ENCODE results near the gene MAP1LC3C. TPM values are rescaled to one million over a fixed set of nuclear protein-coding genes. Genes with fewer than 3 reads are reported as not detected.
A peak's percentile ranks its signal among the peaks of the same experiment; 100 is the strongest.

MAP1LC3C gene
- under 1 TPM; 0.34 to 0.62 TPM for total RNA-seq
- long read RNA-seq: 0 reads

DNA sequence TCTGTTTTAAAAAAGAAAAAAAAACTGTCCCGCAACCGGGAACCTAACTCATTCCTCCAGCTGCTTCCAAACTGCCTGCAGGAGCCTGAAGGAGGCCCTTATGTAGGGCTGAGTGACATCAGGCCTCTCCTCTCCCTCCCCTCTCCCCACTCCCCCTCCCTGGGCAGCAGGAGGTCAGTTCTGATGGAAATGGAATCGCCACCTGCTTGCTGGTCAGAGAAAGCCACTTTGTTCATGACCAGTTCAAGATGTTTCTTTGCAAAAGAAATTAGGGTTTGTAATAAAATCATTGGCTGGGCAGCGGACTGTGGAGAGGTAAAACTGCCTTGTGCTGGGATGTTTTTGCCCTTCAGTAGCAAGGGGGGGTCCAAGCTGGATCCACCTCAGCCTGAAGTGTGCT lies at the start of gene MAP1LC3C:
Gene MAP1LC3C, minus strand, starts transcription at position 73 of the 400 bp plus-strand sequence. CDS start 90 bp downstream, outside the sequence.
- intact Hi-C loops (cut with DNase I): loop anchor here in 1 of 2 donors (5.0 to 10.0 kb wide), 2 partner anchors 104 to 387 kb away; no protein-coding TSS in a partner anchor
- ATAC-seq: peak in 1 of 2 donors; percentile 48

DNA sequence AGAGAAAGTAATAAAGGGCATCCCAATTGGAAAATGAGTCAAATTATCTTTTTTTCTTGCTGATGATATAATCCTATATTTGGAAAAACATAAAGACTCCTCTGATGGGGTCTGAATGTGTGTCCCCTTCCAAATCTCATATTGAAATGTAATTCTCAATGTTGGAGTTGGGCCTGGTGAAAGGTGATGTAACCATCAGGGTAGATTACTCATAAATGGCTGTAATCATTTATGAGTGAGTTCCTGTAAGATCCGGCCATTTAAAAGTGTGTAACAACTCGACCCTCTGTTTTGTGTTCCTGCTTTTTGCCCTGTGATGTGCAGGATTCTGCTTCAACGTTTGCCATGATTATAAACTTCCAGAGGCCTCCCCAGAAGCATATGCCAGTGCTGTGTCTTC lies 44.3 kb upstream of the MAP1LC3C start:
- no peak for ATAC-seq
- DNase-seq: no peak
- intact Hi-C loops (cut with DNase I): no loop called here

More for the DNA sequence above, at the start of gene MAP1LC3C:
- no peak for DNase-seq

DNA sequence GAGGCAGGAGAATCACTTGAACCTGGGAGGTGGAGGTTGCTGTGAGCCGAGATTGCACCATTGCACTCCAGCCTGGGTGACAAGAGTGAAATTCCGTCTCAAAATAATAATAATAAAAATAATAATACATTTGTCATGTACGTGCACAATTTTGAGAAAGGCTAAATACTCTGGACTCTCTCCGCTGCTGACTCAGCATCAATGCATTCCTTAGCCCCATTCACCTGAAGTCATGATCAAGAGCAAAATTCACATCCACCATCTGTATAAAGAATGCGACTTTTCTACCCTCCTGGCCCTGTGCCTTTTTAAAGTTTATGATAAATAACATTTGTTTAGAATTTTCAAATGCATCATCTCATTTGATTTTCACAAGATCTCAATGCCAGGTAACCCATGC lies 35.5 kb upstream of the MAP1LC3C start:
- no peak for ATAC-seq
- intact Hi-C loops (cut with DNase I): no loop called here
- DNase-seq: no peak

DNA sequence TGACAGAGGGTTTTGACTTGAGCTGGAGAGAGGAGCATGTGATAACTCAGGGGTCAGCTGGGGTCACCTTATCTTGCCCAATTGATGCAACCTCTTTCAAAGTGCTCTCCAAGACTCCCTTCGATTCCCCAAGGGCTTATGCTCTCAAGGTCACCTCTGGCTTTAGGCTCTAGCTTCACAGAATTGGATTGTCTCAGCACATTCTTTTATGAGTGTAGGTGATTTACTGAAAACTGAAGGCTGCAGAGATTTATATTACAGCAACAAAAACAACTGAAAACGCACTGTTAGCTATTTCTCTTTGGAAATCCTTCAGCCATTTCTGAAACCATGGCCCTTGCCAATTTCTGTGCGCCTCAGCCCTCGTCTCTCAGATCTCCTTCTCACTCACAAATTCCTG lies 34.5 kb upstream of the MAP1LC3C start:
- ATAC-seq: no peak
- no peak for DNase-seq
- intact Hi-C loops (cut with DNase I): no loop called here

DNA sequence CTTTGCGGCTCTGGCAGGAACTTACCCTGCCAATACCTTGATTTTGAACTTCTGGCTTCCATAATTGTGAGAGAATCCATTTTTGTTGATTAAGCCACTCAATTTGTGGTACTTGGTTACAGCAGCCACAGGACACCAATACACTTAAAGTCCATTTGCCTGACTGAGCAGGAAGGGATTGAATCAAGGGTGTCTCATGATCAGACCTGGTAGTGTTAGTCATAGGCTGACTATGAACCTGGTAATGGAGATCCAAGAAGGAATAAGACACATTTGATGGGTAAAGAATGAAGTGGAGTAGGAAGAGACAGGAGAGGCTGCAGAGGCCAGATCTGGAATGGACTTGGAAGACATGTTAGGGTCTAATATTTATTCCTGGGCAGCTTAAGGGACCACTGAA lies 31.2 kb upstream of the MAP1LC3C start:
- intact Hi-C loops (cut with DNase I): no loop called here
- DNase-seq: no peak
- ATAC-seq: no peak

DNA sequence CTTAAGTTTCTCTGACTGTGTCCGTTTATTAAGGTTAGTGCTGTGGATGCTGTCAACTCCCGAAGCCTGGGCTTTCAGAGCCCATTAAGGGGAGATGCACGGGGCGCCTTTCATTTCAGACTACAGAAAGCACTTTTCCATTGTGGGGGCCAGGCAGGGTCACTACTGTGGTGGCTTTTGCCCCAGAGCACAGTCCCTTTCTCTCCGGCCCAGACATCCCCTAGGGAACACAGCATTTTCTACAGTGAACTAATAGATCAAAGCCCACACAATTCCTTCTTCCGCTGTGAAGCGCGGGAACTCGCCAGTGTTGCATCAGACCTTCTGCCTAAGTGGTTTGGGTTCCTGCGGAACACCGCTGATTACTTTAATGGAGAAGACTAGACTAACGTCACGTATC lies 26.8 kb upstream of the MAP1LC3C start:
- ATAC-seq (no peak), DNase-seq (no peak)
- intact Hi-C loops (cut with DNase I): no loop called here

DNA sequence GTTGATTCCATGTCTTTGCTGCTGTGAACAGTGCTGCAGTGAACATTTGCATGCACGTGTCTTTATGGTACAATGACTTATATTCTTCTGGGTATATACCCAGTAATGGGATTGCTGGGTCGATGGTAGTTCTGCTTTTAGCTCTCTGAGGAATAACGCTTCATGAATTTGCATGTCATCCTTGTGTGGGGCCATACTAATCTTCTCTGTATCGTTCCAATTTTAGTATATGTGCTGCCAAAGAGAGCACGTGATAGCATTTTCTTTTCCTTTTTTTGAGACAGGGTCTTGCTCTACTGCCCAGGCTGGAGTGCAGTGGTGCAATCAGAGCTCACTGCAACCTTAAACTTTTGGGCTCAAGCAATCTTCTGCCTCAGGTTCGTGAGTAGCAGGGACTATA lies 24.9 kb upstream of the MAP1LC3C start:
- ATAC-seq: no peak
- no peak for DNase-seq
- intact Hi-C loops (cut with DNase I): no loop called here

DNA sequence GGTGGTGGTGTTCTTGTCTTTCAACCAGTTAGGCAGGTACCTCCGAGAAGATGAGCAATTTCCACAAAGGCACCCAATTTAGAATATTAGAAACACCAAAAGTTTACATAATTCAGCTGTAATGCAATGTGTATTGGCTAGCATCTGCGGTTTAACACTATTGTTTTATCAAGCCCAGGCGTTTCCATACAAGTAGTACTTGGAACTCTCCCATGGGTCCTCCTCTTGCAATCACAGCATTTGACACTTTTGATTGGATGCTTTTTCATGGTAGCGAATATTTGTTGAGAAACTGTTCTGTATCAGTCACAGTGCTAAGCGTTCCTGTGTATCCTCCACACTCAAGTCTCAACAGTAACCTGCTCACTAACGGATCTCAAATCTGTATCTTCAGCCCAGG lies 20.1 kb upstream of the MAP1LC3C start:
- ATAC-seq: no peak
- DNase-seq: no peak
- intact Hi-C loops (cut with DNase I): no loop called here

DNA sequence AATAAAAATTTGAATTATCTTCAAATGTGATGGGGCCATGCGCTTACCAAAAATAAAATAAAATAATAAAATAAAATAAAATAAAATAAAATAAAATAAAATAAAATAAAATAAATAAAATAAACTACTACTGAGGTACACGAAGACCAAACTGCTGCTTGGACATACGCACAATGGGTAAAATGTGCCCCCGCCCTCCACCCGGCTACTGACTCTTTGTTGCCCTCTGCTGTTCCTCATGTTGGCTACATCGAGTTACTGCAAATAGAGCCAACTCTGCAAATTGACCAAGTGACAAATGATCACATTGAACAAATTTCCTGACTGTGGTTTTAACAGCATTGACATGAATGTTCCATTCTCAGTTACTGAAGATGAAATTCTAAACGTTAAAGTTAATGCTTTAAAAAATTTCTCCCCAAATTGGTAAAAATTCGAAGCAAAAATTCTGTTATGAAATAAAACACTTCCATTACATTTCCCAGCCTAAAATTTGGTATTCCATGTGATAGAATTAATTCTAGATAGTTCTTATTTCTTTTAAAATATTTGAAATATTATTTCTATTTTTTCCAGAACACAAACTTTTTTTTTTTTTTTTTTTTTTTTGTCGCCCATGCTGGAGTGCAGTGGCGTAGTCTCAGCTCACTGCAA lies 18.8 kb upstream of the MAP1LC3C start:
- intact Hi-C loops (cut with DNase I): no loop called here
- ATAC-seq (peak; percentile 47 to 52), DNase-seq (peak; percentile 42)

DNA sequence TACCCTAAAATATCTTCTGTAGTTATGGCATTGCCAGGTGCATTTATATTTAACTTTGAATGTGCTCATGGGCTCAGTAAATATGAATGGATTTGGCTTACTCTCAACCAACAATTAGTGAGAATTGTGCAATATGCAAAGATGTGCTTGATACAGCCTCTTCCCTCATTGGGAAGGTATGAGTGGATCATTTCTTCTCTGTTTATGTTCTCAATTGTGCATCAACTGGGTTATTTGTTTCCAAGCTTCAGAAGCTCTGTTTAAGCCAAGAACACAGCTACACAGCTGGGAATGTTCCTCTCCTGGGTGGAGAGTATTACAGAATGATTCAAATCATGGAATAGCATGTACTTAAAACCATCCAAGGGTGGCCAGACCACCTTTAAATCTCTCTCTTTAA lies 17.6 kb upstream of the MAP1LC3C start:
- ATAC-seq: no peak
- DNase-seq: no peak
- intact Hi-C loops (cut with DNase I): no loop called here

DNA sequence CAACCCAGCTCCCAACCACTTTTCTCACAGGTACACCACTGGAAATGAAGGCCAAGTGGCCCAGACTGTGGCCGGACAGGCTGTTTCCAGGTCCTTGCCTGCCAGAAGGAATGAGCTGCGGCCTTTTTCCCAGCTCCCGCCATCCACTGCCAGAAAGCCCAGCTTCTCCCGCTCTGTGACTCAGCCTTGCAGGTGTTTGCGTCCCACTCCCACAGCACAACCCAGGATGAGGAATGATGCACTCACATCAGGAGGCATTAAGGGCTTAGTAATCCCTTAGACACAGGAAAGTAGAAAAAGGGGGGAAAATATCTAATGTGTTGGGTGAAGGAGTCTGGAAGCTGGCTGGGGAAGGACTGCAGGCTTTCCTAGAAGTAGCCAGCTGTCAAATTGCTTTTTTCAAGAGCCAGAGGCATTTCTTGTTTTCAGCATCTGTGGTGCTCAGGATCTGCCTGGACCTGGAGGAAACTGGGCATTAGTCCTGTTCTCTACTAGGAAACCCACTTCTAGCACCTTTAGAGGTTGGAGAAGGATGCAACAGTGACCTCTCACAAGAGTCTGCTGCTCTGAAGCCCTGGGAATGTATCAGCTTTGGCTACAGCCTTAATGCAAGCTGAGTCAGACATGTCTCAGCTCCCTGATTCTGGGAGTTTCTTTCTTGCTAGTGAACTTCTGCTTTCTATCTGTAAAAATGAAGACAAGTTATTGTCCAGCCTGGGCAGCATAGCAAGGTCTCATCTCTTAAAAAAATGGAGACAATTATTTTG lies 13.2 kb upstream of the MAP1LC3C start:
- DNase-seq (no peak), ATAC-seq (peak in 1 of 2 donors; percentile 86)
- intact Hi-C loops (cut with DNase I): no loop called here

DNA sequence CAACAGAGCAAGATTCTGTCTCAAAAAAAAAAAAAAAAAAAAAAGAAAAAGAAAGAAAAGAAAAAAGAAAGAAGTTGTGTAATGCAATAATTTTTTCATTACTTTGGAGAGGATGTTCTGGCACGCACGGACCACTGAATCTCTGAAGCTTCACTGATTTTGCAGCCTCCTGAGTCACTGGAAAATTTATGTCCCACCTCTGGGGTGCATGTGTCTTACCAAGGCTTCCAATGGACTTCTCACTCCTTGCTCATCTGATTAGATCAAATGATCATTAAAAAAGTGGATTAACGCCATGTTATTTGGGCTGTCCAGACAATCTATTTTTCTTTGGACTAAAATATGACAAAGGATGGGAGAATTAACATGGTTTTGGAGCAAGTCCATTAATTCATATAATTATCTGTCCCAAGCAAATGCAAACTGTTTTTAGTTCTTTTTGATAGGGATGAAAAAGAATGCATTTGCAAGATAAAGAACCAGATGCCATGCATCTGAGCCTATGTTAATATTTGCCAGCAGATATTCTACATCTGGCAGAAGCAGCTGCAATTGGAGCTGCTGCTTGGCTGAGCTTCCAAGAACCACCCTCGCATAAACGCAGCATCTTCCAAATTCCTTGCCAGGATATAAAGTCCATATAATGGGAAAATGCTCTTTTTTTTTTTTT lies 10.1 kb upstream of the MAP1LC3C start:
- intact Hi-C loops (cut with DNase I): no loop called here
- DNase-seq: no peak
- no peak for ATAC-seq

DNA sequence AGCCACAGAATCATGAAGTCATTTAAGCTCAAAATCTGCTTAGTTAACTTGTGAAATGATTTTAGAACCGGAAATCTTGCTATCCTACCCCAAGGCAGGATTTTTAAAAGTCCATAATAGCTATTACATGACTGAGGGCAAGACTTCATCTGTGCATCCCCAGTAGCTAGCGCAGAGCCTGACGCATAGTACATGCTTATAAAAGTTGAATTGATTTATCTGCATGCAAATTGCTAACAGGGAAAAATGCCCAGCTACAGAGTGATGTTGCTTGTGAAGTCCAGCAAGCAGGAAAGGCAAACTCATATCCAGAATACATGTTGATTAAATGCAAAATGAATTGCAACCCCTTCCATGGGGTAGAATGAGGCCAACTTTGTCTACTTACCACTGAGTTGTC lies 8.1 kb upstream of the MAP1LC3C start:
- intact Hi-C loops (cut with DNase I): no loop called here
- ATAC-seq: no peak
- DNase-seq: no peak

DNA sequence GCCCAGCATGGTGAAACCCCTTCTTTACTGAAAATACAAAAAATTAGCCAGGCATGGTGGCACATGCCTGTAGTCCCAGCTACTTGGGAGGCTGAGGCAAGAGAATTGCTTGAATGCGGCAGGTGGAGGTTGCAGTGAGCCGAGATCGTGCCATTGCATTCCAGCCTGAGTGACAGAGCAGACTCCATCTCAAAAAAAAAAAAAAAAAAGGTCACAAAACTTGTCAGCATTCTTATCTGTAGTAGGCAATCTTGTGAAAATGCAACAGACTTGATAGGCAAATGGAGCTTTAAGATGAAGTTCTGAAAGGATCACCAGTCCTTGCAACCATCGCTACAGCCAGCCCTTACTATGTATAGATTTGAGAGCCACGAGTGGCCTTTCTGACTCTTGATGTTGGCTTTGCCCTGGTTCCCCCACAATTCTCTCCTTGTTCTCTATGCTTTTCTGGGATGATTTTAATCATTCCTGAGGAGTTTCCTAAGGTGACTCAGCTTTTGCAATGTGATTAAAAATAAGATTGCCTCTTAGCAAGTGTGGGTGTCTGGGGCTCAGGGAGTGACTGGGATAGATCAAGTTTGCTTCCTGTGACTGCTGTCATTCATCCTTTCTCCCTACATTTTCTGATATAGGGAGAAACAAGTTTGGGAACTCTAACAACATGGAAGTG lies 7.1 kb upstream of the MAP1LC3C start:
- DNase-seq: no peak
- no peak for ATAC-seq
- intact Hi-C loops (cut with DNase I): no loop called here

DNA sequence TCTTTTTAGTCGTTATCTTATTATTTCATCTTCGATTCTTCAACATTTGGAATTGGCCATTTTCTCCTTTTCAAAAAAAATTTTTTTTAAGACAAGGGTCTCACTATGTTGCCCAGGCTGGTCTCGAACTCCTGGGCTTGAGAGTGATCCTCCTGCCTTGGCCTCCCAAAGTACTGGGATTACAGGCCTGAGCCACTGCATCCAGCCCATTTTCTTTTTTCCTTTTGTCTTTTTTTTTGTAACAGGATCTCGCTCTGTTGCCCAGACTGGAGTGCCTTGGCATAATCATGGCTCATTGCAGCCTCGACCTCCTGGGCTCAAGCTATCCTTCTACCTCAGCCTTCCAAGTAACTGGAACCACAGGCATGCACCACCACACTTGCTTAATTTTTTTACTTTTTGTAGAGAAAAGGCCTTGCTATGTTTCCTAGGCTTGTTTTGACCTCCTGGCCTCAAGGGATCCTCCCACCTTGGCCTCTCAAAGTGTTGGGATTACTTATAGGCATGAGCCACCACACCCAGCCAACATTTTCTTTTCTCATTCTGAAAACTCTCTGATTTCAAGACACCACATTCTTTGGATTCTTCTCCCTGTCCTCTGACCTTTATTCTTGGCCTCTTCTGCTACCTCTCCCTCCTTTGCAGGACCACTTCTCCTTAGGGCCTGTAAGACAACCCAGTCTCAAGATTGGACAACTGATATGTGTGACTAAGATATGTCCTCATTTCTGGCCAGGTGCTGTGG lies 6.0 kb upstream of the MAP1LC3C start:
- ATAC-seq (no peak), DNase-seq (no peak)
- intact Hi-C loops (cut with DNase I): no loop called here

DNA sequence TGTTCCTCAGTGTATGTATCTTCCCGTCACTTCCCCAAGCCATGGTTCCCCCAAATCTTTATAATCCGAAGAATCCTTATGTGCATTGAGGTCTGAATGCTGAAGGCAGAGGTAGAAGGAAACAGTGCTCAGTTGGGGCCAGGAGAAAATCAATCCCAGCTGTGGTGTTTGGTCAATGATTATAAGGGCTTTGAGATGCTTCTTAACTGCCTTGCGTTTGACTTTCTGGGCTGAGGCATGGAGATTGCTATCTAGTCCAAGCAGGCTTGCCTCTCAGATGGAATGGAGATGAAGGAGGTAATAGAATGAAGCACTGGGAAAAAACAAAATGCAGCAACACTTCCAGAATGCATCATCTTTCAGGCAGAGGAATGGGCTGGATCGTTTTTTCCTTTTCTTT lies 3.6 kb upstream of the MAP1LC3C start:
- DNase-seq (no peak), ATAC-seq (no peak)
- intact Hi-C loops (cut with DNase I): no loop called here

DNA sequence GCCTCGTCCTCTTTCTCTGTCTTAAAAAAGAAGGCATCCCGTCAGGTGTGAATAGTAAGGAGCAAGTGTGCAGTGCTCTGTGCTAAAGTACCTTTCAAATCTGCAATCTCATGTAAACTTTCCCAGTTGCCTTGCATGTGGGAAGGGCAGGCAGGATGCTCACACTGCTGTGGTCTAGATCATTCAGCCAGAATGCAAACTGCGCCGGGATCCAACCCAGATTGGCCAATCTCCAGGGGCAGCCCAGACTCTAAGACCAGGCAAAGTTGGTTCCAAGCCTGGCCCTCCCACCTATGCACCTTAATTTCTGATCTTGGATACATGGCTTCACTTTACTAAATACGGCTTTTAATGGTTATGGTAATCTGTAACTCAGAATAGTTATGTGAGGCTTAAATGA lies 3.2 kb upstream of the MAP1LC3C start:
- intact Hi-C loops (cut with DNase I): no loop called here
- DNase-seq (no peak), ATAC-seq (no peak)

DNA sequence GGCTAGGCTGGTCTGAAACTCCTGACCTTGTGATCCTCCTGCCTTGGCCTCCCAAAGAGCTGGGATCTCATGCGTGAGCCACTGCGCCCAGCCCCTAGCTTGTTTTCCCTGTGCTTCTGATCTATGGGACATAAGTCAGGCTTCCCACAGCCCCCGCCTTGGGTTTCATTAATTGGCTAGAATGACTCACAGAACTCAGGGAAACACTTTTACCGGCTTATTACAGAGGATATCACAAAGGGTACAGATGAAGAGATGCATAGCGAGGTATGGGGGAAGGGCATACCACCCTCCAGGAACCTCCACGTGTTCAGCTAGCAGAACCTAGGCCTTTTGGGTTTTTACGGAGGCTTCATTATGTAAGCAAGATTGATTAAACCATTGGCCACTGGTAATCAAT lies 1.5 kb upstream of the MAP1LC3C start:
- intact Hi-C loops (cut with DNase I): no loop called here
- no peak for DNase-seq
- no peak for ATAC-seq

DNA sequence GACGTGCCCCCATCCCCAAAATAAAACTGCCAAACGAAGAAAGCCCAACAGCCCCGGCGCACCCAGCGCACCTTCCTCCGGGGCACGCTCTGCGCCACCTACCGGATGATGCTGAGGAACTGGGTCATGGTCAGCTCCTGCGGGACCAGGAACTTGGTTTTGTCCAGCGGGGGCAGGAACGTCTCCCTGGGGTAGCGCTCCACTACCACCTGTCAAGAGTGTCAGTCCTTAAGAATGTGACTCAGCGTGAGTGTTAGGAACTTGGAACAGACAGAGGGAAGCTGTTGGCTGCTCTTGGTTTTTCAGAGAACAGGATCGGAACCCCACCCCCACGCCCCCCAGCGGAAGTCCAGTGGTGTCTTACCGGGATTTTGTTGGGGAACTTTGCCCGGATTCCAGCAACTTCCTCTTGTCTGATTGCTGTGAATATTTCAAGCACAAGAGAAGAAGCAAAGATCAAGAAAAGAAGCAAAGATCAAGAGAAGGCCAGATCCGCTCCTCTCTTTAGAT lies 431 bp downstream of the MAP1LC3C start:
- intact Hi-C loops (cut with DNase I): loop anchor here in 1 of 2 donors (5.0 to 10.0 kb wide), 2 partner anchors 104 to 386 kb away; no protein-coding TSS in a partner anchor
- peak; percentile 77 for DNase-seq
- peak; percentile 75 to 93 for ATAC-seq
